ENCODE measurements around the gene RFX8.
"Not testable (repeated sequence)": the region's sequence is repeated elsewhere in the genome, so short reads cannot be mapped to it uniquely, and the experiment has no call there.

RFX8 gene

DNA sequence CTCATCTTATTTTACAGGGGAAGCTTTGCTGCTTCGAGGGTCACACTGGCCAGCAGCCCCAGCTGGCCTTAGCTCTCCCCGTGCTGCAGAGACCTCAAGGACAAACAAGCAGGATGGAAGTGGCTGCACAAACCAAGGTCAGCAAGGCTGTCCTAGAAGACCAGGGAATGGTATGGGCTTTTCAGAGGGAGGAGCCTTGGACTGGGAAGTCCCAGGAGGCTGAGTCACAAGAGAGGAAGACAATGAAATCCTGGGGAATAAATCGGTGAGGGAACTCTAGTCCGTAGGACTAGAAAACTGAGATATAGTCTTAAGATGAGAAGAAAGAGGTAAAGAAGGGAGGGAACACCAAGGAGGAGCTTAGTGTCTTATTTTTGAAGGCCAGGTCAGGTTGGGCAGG is 103.3 kb downstream of the RFX8 start:
- no peak for DNase-seq

DNA sequence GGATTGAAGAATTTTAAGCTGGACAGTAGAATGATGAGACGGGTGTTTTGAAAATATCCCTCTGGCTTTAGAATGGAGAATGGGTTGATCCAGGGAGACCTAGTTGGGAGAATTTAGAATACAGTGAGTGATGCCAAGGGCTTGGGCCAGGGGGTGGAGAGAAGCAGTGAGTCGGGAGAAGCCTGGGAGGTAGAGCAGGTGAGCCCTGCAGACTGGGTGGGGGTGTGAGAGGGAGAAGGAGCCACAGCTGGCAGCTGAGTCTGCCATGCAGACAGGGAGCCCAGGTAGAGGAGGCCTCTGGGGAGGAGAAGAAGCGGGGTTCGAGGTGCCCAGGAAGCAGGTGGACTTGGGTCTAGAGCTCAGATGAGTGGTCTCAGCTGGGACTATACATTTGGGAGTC is 105.8 kb downstream of the RFX8 start:
- DNase-seq, result no peak

DNA sequence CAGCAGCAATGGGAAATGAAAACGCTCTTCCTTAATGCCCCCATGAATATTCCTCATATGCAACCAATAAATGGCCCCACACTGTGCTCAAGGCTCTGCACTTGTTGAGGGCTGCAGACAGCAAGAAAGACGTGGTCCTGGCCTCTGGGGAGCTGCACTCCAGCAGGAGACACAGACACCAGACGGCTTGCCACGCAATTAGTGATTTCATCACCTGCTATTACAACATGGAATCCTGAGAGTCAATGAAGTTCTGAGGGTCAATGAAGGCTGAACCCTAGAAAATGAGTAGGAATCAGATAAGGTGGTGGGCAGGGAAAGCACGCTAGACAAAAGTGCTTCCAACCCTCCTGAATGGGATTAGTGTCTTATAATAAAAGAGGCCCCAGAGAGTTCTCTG is 106.5 kb downstream of the RFX8 start:
- DNase-seq, result no peak

DNA sequence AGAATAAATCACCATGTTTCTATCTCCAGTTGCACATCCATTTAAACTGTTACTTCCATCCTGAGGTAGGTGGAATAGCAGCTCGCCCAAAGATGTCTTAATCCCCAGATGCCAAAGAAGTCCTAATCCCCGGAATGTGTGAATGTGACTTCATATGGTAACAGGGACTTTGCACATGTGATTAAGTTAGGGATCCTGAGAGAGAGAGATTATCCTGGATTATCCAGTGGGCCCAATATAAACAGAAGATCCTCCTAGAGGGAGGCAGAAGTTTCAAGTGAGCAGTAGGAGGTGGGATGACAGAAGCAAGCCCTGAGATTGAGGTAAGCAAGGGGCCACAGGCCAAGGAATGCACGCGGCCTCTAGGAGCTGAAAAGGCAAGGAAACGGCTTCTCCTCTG is 107.4 kb downstream of the RFX8 start:
- no peak for DNase-seq

DNA sequence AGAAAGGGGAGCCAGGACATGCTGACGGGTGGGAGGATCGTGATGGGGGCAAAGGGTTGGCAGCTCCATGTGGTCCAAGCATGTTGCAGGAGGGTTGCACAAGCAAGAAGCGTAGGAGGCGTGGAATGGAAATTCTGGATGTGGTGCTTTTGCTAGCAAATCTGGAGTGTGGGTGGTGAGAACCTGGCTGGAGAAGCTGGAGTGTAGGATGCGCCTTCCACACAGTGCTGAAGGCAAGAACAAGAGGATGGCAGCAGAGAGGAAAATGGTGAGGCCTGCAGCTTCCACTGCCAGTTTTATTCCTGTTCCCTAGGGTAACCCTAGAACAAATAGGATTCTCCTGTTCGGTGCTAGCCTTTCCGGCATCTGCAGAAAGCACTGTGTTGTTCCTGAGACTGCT is 110.0 kb downstream of the RFX8 start:
- no peak for DNase-seq

DNA sequence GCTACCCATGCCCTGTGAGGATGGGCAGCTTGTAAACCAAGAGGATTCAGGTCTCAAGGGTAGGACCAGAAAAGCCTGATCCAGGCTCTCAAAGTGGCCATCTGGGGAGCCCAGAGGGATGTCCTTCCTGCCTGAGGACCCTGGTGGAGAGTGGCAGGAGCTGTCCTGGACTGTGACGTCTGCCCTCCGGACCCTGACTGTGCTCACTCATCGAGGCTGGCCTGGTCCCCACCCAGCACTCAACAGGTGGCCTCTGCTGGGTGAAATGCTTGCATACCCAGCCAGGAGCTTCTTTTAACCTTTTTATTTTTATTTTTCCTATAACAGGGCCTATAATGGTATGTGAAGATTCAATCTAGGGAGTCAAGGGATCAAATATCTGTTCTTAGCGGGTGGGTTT is 112.1 kb downstream of the RFX8 start:
- no peak for DNase-seq

DNA sequence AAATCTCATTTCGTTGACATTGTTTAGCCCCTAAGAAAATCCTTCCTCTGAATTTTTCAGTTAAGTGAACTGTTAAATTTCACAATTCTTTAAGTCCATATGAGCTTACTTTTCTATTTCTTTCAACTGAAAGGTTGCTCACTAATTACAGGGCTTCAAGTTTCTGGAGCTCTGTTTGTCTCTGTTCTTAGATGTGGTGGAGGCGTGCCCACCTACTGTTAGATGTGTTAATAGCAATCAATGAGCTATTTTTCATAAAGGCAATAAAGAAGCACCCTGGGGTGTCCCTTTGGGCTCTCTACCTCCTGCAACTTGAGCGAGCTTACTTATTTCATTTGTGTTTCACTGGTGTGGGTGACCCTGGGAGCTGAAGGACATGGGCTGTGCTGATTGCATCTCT is 112.6 kb downstream of the RFX8 start:
- DNase-seq, result no peak

DNA sequence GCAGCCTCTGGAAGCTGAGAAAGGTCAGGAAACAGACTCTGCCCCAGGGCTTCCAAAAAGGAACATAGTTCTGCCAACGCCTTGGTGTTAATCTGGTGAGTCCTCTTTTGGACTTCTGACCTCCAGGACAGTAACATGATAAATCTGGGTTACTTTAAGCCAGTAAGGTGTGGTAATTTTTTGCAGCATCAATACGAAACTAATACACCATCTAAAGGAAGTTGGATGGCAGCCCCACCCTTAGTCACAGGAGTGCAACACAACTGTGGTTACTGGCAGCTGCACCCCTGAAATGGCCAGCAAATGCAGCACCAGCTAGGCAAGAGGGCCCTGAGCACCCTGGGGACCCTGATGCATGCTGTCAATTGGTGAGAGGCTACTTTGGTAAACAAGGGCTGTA is 113.4 kb downstream of the RFX8 start:
- no peak for DNase-seq

DNA sequence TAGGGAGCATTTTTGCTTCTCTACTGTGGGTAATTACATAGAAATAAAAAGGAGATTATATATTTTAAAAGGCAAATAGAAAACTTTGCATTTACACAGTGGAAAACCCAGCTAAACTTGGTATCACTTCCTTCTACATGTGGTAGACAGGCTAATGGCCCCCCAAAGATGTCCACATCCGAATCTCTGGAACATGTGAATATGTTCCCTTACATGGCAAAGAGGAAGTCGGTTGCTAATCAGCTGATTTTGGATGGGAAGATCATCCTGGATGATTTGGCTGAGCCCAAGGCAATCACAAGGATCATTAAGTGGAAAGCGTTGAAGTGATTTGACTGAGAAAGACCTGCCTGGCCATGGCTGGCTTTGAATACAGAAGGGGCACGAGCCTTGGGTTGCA is 113.8 kb downstream of the RFX8 start:
- no peak for DNase-seq

GRCh38 chr2:101360232-101360631 is 114.7 kb downstream of the RFX8 start:
- no peak for DNase-seq

GRCh38 chr2:101359410-101359954 is 115.4 kb downstream of the RFX8 start:
- no peak for DNase-seq

- DNase-seq, result no peak
Measured at GRCh38 chr2:101357376-101357775, 117.5 kb downstream of the RFX8 start.

DNA sequence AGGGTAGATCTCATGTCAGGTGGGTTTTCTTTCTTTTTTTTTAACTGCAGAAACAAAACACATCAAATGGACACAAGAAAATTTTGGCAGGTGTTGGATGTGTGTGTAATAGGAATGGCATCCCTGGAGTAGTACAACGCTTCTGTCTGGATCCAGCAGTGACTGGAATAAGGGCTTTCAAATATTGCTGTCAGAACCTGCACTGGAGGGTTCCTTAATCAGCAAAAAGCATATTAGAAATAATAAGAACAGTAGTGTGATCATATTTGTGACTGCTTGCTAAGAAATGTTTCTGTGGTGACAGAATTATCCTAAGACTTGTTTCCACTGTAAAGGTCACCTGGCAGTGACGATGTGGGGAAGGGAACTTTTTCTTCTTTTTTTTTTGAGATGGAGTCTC is 118.4 kb downstream of the RFX8 start:
- no peak for DNase-seq

GRCh38 chr2:101356055-101356454 is 118.9 kb downstream of the RFX8 start:
- DNase-seq, result no peak

DNA sequence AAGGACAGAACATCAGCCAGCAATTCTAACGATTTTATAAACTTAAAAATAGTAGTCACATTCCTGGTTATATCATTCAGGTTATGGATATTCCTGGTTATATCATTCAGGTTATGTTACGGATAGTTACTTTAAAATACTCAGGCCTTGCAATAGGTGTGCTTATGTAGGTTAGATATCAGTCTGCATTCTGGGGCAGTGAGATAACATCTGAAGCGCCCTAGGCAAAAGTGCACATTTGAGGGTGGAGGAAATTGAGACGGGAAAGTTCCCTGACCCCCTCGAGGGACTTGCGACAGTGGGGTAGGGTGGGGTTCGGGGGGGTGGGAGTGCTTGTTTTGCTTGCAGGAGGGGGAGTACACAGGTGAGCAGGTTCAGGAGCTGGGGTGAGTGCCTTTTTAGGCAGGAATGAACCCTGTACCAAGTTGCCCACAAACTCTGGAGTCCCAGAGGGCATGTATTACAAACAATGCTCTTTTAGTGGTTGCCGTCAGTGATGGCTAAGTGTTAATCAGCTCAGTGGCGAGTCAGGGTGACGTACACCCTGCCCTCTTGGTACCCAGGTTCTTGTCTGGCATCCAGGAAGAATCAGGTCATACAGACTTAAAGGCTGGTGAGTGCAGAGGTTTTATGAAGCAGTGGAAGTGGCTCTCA is 119.4 kb downstream of the RFX8 start:
- DNase-seq, result no peak

DNA sequence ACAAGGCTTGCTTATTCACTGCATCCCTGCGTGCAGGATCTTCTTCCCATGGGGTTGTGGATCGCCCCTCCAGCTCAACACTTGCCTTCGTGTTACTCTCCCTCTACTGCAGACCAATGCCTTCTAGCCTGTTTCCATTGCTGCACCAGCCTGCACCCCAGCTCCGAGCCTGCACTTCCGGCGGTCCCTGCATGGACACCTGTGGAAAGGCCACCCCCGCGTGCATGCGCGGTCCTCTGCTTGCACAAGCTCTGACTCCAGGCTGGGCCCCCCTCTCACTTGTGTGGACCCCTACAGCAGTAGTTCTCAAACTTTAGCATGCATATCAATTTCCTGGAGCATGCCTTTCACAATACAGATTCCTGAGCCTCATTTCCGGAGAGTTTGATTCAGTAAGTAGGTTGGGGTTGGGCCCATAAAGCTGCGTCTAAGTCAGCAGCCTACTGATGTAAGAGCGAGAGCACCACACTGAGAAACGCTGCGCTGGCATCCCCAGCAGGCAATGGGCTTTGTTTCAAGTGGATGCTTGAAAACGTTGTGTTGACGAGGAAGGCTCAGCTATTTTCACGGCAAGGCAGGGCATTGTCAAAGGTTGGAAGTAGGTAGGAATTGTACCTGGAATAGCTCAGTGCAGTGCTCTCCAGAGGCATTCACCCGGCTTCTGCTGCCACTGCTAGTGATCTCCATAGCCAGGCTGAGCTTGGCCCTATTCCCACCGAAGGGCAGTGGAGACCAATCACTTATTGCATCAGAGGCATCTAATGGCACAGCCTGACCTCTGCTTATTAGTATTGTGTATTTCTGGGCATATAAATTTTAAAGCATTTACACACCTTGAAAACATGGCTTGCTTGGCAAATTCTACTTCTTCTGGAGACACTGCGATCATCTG is 120.2 kb downstream of the RFX8 start:
- no peak for DNase-seq

DNA sequence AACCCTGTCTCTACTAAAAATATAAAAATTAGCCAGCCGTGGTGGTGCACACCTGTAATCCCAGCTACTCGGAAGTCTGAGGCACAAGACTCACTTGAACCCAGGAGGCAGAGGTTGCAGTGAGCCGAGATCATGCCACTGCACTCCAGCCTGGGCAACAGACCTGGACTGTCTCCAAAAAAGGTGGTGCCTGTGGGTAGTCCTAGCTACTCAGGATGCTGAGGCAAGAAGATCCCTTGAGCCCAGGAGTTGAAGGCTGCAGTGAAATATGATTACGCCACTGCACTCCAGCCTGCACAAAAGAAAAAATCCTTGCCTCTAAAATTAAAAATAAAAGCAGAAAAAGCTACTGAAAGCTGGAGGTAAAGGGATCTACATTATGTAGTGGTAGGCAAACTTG is 122.3 kb downstream of the RFX8 start:
- not testable (repeated sequence) for DNase-seq

DNA sequence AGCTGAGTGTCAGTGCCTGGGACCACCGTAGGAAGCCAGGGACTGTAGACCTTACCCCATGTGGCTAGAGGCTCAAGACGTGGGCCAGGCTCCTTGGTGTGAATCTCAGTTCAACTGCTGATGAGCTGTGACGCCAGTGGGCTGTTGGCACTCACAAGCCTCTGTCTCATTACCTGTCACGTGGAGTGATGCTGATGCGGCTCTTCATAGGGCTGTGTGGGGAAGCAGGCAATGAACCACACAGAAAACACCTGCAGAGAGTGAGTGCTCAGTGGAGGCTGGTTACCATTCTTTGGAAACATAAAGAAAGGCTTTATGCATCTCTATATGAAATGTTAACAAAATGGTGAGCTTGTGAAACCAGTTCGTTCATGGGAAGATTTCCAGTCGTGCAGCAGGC is 123.7 kb downstream of the RFX8 start:
- no peak for DNase-seq

DNA sequence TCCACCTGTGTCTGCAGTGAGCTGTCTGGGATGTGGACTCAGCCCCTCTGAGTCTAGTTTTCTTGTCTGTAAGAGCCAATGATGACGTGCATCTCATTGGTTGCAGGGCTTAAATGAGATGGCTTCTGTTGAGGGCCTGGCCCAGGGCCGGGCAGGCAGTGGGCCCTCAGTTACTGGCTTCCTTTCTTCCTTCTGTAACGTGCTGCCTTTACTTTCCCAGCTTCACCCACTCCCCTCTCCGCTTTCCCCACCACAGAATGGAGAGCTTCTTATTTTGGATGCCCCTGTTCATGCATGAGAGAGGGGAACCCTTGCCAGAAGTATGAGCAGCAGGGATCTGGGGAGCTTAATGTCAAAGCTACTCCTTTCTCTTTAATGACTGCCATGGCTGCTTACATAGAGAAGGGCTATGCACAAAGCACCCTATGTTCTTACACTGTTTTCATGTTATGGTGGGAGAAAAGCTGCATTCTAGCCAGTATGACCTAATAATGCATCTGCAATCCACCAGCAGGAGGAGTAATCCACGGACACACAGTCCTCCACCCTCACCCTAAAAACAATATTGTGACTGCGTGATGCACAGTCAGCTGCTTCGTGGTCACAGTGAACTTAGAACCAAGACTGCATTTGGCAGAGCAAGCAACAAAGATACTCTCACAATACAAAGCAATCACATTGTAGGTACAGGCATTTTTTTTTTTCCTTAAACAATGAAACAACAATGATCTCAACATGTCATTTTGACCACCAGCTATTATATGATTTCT is 124.8 kb downstream of the RFX8 start:
- no peak for DNase-seq

DNA sequence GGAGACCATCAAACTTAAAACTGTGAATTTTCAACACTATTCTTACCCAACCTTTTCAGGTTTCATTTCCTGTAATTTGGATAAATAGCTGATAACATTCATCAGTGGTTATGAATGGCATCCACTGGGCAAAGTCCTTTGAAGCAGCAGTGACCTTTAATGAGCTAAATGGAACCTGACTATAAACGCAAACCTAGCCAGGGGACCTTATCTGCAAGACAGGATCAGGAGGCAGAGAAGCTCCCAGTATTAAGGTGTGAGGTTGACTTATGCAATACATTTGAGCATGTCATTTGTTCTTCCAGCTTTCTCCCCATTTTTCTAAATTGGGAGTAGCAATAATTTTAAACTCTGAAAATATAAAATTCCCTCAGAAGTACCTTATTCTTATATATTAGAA is 126.0 kb downstream of the RFX8 start:
- DNase-seq, result no peak

Measured in NCI-H2227 treated with DMSO at 0.1 percent for 48 hours (cell line).